HG03439 (cell line): Measurements from ENCODE around the gene HIPK3.
A peak's percentile ranks its signal among the peaks of the same experiment; 100 is the strongest.
"Not testable (repeated sequence)": the region's sequence is repeated elsewhere in the genome, so short reads cannot be mapped to it uniquely, and the experiment has no call there.

ENCODE experiments used
- ATAC-seq: cut with Tn5 transposase; IDR thresholded peaks from one replicate; pipeline ENCODE4 v1.9.1; 2021; ENCODE audit warnings: mild to moderate bottlenecking, moderate library complexity; ENCODE audit not compliant: unreplicated experiment

HIPK3 gene

DNA sequence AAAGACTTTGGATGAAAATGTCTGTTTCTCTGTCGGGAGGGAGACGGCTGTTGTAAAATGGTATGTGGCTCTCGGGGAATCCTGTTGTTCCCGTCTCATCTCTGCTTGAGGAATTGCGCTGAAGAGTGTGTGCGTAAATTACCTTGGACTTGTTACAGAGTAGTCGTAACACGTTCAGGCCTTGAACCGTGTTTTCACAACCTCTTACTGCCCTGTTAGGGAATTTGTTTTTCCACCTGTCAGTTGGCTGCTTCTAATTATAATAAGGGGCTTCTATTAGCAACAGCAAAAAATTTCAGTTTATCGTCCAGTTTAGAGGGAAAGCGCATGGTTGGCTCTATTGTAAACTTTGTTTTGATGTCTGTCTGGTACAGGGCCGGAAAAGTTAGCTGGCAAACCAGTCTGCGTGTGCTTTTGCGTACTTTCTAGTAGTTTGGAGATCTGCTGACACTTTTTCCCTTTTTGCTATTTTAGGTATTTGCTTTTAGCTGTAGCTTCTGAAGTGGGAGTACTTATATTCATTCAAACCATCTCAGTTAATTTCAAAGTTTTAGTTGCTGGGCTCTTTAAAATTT, 1.5 kb downstream of the HIPK3 start:
- peak; percentile 23 for ATAC-seq

DNA sequence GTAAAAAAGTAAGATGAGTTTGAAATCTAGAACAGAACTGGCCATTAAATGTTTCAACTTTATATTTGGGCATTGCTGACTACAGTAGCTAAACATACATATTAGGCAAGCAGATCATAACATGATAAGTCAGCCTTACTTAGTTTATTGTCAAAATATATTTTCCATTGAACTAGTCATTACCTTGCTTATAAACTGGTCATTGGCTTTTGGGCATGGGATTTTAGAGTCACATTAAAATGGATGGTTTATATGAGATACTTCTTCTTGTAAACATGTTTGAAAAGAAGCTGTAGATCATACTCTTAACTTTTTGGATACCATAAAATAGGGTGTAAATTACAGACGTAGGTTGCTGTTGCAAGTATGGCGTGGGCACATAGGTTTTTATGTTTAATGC, 2.7 kb downstream of the HIPK3 start:
- ATAC-seq: no peak

DNA sequence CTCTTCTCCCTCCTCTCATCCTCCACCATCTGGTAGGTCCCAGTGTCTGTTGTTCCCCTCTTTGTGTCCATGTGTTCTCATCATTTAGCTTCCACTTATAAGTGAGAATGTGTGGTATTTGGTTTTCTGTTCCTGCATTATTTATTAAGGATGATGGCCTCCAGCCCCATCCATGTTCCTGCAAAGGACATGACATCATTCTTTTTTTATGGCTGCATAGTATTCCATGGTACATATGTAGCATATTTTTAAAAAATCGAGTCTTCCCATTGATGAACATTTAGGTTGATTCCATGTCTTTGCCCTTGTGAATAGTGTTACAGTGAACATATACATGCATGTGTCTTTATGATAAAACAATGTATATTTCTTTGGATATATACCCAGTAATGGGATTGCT, 4.2 kb downstream of the HIPK3 start:
- not testable (repeated sequence) for ATAC-seq

DNA sequence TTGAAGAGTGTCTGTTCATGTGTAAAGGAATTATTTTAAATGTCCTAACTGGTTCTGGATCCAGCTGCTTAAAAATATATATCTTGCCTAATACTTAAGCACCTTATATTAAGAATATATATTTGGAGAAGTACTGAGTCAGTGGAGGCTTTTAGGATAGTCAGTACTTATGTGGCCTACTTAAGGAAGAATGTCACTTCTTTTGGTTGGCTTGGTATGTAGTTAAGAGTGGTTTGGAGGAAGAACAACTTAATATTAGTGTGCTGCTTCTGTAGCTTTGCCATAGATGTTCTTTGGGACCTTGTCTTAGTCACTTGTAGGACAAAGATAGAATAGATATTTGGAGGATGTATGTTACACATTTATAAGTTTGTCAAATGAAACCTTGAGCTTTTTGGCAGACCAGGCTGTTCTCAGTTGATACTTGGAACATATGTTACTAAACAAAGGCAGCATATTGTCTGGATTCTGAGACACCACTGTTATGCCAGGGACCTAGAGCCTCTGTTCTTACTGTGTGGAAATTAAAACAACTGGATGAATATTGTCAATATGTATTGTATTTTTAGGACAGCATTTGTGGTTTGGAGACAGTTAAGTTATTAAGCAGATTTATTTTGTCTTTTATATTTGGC, 4.9 kb downstream of the HIPK3 start:
- no peak for ATAC-seq

DNA sequence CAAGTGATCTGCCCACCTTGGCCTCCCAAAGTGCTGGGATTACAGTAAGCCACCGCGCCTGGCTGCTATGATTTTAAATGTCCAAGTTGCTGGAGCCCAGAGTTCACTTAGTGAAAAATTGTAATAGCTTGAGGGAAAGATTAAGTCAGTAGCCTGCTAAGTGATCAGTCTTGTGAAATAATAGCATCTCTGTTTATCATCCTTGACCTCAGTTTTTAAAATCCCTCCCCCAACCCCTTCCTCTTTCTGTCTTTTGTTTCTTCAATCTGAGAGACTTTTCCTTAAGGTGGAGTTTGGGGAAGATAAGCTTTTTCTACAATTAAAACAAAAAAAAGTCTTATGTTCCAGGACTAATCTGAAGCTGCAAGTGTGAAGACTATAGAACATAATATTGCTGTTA, 6.4 kb downstream of the HIPK3 start:
- no peak for ATAC-seq

DNA sequence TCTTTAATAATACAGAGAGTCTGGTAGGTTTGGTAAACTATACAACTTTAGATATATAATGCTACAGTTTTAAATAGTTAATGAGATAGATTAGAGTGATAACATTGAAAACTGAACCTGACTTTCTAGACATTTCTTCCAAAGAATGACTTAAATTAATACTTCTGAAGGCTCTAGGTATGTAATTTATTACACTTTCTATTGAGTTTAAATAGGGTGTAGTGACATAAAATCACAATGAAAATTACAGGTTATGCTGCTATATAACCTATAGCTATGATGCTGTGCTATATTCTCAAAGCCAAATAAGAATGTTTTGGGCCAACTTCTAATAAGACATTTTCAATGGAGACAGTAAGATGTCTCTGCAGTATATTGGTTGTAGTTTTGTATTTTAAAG, 7.7 kb downstream of the HIPK3 start:
- ATAC-seq: no peak

DNA sequence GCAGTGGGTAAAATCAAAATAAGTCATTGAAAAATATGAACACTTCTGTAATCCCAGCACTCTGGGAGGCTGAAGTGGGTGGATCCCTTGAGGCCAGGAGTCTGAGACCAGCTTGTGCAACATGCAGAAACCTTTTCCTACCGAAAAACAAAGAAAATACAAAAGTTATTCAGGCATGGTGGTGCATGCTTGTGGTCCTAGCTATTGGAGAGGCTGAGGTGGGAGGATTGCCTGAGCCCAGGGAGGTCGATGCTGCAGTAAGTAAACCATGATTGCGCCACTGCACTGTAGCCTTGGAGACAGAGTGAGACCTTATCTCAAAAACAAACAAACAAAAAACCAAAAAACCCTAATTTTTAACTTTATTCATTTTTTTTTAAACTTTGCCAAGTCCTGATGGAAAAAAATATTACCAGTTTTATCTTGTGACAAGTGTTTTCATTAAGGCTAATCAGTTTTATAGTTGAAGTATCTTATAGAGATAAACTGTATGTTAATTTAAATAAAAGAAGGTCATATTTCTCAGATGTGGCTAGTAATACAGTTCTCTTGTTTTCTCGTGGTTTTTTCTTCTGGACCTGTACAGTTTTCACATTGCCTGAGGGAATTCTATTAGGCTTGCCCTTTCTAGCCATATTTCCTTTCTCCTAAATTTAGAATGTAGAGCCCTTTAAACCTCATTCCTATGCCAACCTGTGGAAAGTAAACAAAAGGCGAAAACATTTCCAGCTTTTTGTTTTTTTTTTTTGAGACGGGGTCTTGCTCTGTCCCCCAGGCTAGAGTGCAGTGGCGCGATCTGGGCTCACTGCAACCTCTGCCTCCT, 9.4 kb downstream of the HIPK3 start:
- ATAC-seq: no peak

DNA sequence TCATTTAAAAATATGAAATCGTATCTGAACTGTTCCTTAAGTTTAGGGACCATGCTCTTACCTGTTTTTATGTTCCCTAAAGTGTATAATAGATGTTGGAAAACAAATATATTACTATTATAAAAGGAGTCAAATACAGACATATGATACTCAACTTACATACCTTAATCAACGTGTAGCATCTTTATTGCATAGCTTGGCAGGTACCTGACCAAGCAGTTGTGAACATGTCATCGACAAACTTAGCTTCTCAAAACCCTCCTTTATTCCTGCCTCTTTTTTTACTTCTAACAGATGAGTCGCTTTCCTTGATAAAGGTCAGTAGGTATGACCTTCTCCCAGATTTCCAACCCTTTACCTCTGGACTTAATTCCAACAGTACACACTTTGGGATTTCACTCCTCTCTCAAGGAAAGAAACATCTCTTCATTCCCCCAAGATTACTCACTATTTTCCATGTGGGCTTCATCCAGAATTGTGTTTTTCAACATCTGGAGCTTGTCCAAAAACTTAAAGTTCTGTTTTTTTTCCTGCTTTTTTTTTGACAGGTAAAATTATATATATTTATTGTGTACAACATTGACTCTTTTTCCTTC, 11.9 kb downstream of the HIPK3 start:
- no peak for ATAC-seq

DNA sequence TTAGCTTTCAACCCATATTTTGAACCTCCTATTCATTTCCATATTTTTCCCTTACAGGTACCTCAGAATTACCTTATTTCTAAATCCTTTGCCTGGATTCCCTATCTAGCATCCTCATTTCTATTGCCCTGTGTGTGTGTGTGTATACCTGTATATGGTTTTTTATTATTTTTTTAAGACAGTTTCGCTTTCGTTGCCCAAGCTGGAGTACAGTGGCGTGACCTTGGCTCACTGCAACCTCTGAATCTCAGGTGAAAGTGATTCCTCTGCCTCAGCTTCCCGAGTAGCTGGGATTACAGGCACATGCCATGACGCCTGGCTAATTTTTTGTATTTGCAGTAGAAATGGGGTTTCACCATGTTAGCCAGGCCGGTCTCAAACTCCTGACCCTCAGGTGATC, 12.6 kb downstream of the HIPK3 start:
- no peak for ATAC-seq

DNA sequence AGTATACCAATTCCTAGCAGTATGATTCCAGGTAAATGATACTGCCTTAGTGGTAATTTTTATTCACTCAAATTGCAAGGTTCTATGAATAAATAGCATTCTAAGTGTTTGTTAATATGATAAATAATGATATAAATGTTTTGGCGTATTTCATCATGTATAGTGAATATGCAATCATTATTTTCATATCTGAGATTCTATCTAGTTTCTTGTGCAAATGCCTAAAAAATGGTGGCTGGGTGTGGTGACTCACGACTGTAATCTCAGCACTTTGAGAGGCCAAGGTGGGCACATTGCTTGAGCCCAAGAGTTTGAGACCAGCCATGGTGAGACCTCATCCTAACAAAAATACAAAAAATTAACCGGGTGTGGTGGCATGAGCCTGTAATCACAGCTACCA, 13.9 kb downstream of the HIPK3 start:
- no peak for ATAC-seq

DNA sequence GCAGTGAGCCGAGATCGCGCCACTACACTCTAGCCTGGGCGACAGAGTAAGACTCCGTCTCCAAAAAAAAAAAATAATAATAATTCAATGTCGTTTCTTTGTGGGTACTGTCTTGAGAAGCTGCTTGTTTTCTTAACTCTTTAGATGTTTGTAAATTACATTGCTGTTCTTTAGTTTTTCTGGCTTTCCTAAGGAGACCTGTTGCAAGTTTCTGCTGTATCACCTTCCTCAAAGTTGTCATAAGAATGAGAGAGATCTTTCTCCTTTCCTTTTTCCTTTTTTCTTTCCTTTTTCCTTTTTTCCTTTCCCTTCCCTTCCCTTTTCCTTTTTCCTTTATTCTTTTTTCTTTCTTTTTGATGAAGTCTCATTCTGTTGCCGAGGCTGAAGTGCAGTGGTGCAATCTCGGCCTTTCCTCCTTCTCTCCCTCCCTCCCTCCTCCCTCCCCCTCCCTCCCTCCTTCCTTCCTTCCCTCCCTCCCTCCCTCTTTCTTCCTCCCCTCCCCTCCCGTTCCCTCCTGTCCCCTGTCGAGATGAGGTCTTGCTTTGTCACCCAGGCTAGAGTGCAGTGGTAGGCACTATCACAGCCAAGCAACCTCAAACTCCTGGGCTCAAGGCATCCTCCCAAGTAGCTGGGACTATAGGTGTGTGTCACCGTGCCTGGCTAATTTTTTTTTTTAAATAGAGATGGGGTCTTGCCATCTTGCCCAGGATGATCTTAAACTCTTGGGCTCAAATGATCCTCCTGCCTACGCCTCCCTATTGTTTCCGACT, 15.3 kb downstream of the HIPK3 start:
- no peak for ATAC-seq

DNA sequence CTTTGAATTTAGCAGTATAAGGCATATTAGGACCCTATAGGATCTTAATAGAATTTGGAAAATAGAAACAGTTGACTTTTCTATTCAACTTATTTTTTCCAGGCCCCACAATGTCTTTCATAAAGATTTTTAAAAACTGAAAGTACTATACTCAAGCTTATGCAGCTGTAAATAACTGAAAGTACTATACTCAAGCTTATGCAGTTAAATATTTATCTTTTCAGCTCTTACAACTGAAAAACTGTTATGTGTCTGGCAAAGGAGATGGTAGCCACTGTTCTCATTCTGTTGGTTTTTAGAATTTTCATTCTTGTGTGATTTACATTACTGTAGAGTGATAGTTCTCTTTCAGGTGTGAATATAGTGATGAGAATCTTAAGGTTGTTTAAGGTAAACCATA, 16.5 kb downstream of the HIPK3 start:
- ATAC-seq: no peak

DNA sequence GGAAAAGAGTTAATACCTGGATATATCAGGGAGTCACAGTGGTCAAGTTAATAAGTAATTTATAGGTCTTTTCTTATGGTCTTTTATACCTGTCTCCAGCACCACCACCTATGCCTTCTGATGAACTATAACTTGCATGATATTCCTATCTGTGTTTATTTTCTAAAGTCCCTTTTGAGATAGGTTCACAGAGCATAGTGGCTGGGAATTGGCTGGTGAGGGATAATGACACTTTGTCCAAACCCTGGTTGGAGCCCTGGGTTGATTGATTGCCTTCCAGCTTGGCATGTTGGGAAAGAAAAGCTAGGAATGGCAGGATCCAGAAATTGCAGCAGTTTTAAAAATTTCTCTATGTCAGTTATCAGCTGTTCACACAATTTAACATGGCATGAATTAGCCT, 23.2 kb downstream of the HIPK3 start:
- no peak for ATAC-seq

DNA sequence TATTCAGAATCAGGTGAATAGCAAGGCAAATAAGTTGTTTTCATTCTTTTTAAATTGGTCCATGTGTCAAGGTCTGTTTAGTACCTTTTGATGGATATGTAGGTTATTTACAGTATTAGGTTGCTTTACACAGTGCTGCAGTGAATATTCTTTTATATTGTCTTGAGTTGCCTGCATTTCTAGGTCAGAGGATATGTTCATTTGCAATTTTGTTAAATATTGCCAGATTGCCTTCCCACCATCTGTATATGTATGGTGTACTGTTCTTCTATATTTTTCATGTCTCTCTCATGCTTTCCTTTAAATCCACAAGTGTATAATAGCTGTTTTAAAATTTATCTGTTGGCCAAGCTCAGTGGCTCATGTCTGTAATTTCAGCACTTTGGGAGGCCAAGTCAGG, 24.6 kb downstream of the HIPK3 start:
- no peak for ATAC-seq

DNA sequence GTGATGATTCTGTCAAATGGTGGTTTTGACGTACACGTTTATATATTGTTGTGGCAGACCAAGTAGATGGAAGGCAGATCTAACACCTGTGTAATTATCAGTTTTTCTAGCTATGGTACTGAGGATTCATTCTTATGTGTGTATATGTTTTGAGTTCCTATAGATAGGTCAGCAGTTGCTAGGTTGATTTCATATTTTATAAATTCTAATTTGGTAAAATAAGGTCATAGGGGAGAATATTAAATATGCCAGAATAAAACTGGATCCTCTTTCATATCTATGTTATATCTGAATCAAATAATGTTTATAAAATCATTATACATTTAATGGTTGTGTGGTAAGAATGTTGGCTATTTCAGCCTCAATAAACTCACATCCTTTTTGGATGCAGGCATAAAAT, 27.6 kb downstream of the HIPK3 start:
- ATAC-seq: no peak

DNA sequence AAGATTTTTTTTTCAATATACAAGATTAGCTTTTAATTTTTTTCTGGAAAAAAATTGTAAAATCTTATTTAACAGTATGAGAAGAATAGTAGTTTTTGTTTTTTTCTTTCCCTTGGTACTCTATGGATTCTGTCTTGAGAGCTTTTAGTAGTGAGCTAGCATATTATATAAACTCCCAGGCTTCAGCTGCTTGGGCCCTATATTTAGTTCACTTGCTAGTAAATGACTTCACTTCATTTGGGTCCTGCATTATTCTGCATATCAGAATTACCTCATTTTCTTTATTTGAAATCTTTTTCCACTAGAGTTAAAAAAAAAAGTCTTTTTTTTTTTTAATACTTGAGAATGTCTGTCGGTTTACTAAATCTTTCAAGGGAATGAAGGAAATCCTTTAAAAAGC, 33.1 kb downstream of the HIPK3 start:
- no peak for ATAC-seq

DNA sequence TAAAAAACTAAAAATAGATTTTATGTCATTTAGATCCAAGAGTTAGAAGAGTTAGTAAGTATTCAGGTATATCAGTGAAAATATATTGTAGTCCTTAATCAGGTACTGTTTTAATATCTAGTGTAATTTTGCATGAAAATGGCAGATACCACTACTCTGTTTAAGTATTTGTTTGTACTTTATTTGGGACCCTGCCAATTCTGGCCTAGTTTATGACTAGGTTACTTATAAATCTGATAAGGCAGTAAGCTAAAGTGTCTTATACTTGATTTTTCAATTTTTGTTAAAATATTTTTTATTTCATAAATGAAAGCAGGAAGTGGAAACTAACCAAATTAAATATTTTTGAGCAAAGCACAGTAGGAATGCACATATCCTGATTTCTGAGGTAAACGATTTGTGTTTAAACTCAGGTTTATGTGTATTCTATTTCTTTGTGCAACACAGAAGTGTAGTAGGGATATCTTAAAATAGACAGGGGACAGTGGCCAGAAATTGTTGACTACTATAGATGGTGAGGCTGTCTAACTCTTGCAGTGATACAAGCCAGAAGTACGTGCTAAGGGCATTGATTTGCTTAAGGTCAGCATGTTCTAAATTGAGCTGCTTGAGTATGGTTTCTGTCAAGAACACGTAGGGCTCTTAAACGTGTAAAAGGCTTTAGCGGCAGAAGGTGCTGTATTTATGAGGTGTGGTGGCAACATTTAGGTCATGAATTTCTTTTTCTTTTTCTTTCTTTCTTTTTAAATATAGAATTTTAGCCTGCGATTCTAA, 34.0 kb downstream of the HIPK3 start:
- peak; percentile 92 for ATAC-seq

DNA sequence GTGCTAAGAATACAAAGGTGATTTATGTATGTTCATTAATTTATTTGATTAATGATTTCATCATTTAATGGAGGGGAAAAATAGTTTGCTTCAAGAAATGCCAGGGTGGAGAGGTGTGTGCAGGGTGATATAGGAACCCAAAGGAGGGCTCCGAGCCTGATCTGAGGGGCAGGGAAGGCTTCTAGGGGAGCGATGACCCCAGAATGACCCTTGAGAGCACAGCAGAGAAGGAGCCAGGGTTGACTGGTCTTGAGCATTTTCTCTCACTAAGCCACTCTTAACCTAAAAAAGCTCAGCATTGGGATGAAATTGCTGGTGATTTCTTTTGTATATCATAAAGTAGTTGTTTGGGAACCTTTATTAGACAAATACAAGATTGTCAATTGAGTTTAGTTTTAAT, 35.1 kb downstream of the HIPK3 start:
- ATAC-seq: no peak

DNA sequence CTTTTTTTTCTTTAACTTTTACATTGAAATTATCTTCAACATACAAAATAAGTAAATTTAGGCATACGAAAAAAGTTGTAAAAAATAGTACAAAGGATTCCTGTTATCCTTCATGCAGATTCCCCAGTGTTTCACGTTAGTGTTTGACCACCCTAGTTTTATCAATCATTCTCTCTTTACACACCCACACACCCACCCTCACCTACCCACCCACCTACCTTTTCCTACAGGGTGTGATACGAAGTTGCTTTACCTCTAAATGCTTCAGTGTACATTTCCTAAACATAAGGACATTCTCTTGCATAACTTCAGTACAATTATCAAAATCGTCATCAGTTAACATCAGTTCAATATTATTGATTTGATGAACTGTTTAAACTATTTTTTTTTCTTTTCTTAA, 37.0 kb downstream of the HIPK3 start:
- ATAC-seq: no peak

DNA sequence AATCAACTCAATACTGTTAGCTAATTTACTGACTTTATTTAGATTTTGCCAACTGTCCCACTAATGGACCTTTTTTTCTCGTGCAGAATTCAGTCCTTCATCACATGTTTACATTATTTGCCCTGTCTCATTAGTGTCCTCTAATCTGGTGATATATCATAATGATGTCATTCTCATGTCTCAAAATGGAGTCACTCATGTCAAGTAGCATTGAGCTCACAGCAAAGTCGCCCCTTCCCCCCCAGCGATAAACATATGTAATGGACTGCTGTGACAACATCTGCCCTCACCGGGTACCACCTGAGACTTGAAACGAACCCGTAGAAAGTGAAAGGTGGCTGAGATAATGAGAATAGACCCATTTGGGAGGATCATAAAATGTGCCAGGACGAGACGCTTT, 37.6 kb downstream of the HIPK3 start:
- no peak for ATAC-seq
